Mucosa of rectum (tissue), 2 donors: ENCODE measurements around the gene SLC22A13.

Experiments
- H3K27ac ChIP-seq, 2 donors: one replicate each; pipeline ENCODE4 v1.7.0; 2013; ENCODE audit warnings: inconsistent platforms in 2 of 2, low read depth in 2 of 2, low read length in 2 of 2
- H3K27me3 ChIP-seq, 2 donors: one replicate each; pipeline ENCODE4 v1.7.0; 2013; ENCODE audit warnings: low read length in 2 of 2; ENCODE audit not compliant: control insufficient read depth in 2 of 2, insufficient read depth in 2 of 2
- H3K36me3 ChIP-seq, 2 donors: one replicate each; pipeline ENCODE4 v1.7.0; 2013; ENCODE audit warnings: low read length in 2 of 2; ENCODE audit not compliant: control insufficient read depth in 2 of 2, insufficient read depth in 2 of 2
- H3K4me1 ChIP-seq, 2 donors: one replicate each; pipeline ENCODE4 v1.7.0; 2013; ENCODE audit warnings: low read length in 2 of 2, mild to moderate bottlenecking in 1 of 2; ENCODE audit not compliant: control insufficient read depth in 2 of 2, insufficient read depth in 2 of 2
- H3K4me3 ChIP-seq, 2 donors: one replicate each; pipeline ENCODE4 v1.7.0; 2013; ENCODE audit warnings: low read length in 2 of 2
- H3K9ac ChIP-seq, 2 donors: one replicate each; pipeline ENCODE4 v1.7.0; 2013; ENCODE audit warnings: low read length in 2 of 2, low read depth in 1 of 2, mild to moderate bottlenecking in 1 of 2
- H3K9me3 ChIP-seq, 2 donors: one replicate each; pipeline ENCODE4 v1.7.0; 2013; ENCODE audit warnings: low read length in 2 of 2; ENCODE audit not compliant: control insufficient read depth in 2 of 2
- donor health status: healthy.
- donor health status: Normal muscosa, but diverticular disease.

The SLC22A13 gene

DNA sequence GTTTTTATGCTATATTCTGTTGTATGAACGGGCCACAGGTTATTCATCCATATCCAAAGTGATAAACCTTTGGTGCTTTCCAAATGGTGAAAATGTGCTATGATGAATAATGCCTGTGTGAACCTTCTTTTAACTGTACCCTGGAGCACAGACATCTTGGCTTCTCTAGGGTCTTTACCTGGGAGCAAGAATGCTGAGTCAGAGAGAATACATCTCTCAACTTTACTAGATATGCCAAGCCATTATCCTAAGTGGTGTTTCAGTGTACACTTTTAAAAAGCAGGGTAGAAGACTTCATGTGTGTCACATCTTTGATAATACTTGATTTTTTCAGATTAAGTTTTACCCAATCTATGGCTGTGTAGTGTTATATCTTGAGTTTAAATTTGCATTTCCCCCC, 57.4 kb downstream of the SLC22A13 start:
- H3K27me3 ChIP-seq, result no peaks in the 10 kb centered on the region
- H3K4me3 ChIP-seq, result no peak overlapping the region
- no peak overlapping the region for H3K9ac ChIP-seq
- H3K27ac ChIP-seq, result no peak overlapping the region
- no peaks in the 10 kb centered on the region for H3K4me1 ChIP-seq
- no peaks in the 10 kb centered on the region for H3K9me3 ChIP-seq
- H3K36me3 ChIP-seq, result no peaks in the 10 kb centered on the region

DNA sequence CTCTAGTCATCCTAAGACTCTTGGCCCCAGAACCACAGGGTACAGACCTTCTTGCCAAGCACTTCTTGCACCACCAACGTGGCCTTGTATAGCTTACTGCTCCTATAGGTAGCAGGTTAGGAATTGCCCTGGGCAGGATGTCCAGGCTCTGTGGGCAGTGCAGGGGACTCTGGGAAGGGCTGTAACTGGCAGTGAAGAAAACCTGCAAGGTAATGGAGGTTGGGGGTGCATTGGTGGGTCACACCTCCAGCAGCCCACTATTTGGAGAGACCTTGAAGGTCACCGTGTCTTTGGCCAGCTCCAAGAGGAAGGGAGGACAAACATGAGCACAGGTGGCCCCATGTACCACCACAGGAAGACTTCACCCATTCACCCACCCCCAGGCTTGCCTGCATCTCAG, 59.6 kb downstream of the SLC22A13 start:
- no peaks in the 10 kb centered on the region for H3K36me3 ChIP-seq
- H3K9me3 ChIP-seq, result no peaks in the 10 kb centered on the region
- no peak overlapping the region for H3K27ac ChIP-seq
- no peak overlapping the region for H3K9ac ChIP-seq
- H3K4me3 ChIP-seq, result no peak overlapping the region
- H3K4me1 ChIP-seq, result no peaks in the 10 kb centered on the region
- H3K27me3 ChIP-seq, result no peaks in the 10 kb centered on the region

DNA sequence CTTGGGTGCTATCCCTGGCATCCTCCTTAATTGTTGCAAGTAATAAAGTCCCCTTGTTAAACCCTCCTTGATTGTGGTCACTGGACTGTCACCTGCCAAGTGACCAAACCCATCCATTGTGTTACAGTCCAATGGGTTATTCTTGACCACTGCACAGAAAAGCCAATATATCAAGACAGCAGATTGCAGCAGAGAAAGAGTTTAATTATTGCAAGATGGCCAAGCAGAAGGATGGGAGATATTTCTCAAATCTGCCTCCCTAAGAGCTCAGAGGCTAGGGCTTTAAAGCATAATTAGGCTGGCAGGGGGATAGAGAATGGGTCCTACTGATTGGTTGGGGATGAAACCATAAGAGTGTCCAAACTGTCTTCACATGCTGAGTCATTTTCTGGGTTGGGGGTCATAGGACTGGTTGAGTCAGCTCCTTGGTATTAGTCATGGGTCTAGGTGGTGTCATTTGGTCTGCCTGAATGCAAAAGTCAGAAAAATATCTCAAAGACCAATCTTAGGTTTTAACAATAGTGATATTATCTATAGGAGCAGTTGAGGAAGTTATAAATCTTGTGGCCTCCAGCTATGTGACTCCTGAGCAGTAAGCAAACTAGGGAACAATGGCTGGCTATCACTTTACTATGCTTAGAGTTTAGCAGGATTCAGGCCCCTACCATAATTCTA, 61.9 kb downstream of the SLC22A13 start:
- Histone ChIP-seq H3K27ac (no peak overlapping the region), H3K9me3 (no peaks in the 10 kb centered on the region), H3K4me1 (no peaks in the 10 kb centered on the region), H3K36me3 (no peaks in the 10 kb centered on the region), H3K9ac (no peak overlapping the region), H3K27me3 (no peaks in the 10 kb centered on the region), H3K4me3 (no peak overlapping the region)
